GM12878 (cell line): Measurements from ENCODE around the gene CADM2. TPM values are rescaled to one million over a fixed set of nuclear protein-coding genes. Genes with fewer than 3 reads are reported as not detected.

ENCODE experiments used
- ATAC-seq: fragments of 200-7000 bp; cut with Tn5 transposase; 3 replicates; pipeline ENCODE4 v1.9.1; 2020; ENCODE audit warnings: mild to moderate bottlenecking, moderate library complexity
- BruUV-seq: library from RNA; stranded (reverse); fragments of 400-500 nt; replicated peaks from 2 replicates; lab custom pipeline; 2021; lab: Mats Ljungman, UMichigan
- CTCF ChIA-PET: fragments of 300-600 bp; sonication (Branson Sonifier 250); formaldehyde crosslinking; extraction: SDS; loops from one replicate; lab custom pipeline; 2021; ENCODE audit warnings: inconsistent platforms; lab: Yijun Ruan, JAX
- POLR2A ChIA-PET: fragments of 350-600 bp; formaldehyde crosslinking; extraction: SDS; loops from one replicate; lab custom pipeline; 2021; ENCODE audit warnings: inconsistent platforms; lab: Charles Lee
- RAD21 ChIA-PET: fragments of 300-600 bp; sonication (Branson Sonifier 250); formaldehyde crosslinking; loops from one replicate; lab custom pipeline; 2023; ENCODE audit warnings: antibody characterized with exemption; ENCODE audit not compliant: unreplicated experiment; lab: Charles Lee
- SMC1A ChIA-PET: fragments of 300-600 bp; sonication (Branson Sonifier 250); formaldehyde crosslinking; loops from one replicate; lab custom pipeline; 2023; ENCODE audit not compliant: unreplicated experiment, uncharacterized antibody; lab: Charles Lee
- DNase-seq: peaks from one replicate; pipeline ENCODE4 v3.0.0-alpha.2; 2011; ENCODE audit warnings: low read depth, low spot score
- FAIRE-seq: peaks from 3 replicates; lab custom pipeline; 2011; peaks lifted over from hg19 to GRCh38; lab: Jason Lieb, UNC
- H2AFZ ChIP-seq: 2 replicates; pipeline ENCODE4 v1.6.0; 2011; ENCODE audit warnings: low read depth, low read length, control low read depth; ENCODE audit not compliant: control insufficient read depth
- H3K27ac ChIP-seq: 2 replicates; pipeline ENCODE4 v1.5.1; 2011; ENCODE audit warnings: control low read depth; ENCODE audit not compliant: control insufficient read depth, insufficient read depth
- H3K27me3 ChIP-seq, 2 experiments: replicated peaks in 1 of 2; 2 replicates each; pipeline versions ENCODE4 v1.6.0 to v1.6.1; 2011; ENCODE audit warnings: low read length in 1 of 2; ENCODE audit not compliant: control insufficient read depth in 2 of 2, insufficient read depth in 2 of 2
- H3K36me3 ChIP-seq, 2 experiments: 2 replicates each; pipeline ENCODE4 v1.5.1; 2011; ENCODE audit warnings: low read length in 1 of 2; ENCODE audit not compliant: control insufficient read depth in 2 of 2, insufficient read depth in 2 of 2
- H3K4me1 ChIP-seq: 2 replicates; pipeline ENCODE4 v1.6.1; 2011; ENCODE audit warnings: mild to moderate bottlenecking, low read length, moderate library complexity, mixed read lengths; ENCODE audit not compliant: control insufficient read depth, insufficient read depth
- H3K4me2 ChIP-seq: 2 replicates; pipeline ENCODE4 v1.6.0; 2011; ENCODE audit warnings: control low read depth; ENCODE audit not compliant: control insufficient read depth, insufficient read depth
- H3K4me3 ChIP-seq: fragments of 200-600 bp; sonication (generic); 2 replicates; pipeline ENCODE4 v1.5.1; 2016
- H3K79me2 ChIP-seq: 2 replicates; pipeline ENCODE4 v1.6.0; 2011; ENCODE audit warnings: low read length; ENCODE audit not compliant: control insufficient read depth, insufficient read depth
- H3K9ac ChIP-seq: 2 replicates; pipeline ENCODE4 v1.8.0; 2011; ENCODE audit warnings: low read length, control low read depth, mixed read lengths; ENCODE audit not compliant: control insufficient read depth, insufficient read depth
- H3K9me3 ChIP-seq: replicated peaks from 3 replicates; pipeline ENCODE4 v1.5.1; 2011; ENCODE audit warnings: mild to moderate bottlenecking, low read length; ENCODE audit not compliant: control insufficient read depth, insufficient read depth
- H4K20me1 ChIP-seq: 2 replicates; pipeline ENCODE4 v1.6.0; 2011; ENCODE audit not compliant: control insufficient read depth, insufficient read depth
- CBFB ChIP-seq: IDR thresholded peaks from 2 replicates; pipeline ENCODE4 v1.6.1; 2016; ENCODE audit warnings: antibody characterized with exemption, low read depth
- ETV6 ChIP-seq, 2 experiments: fragments of 450-650 bp in 1 of 2; IDR thresholded peaks in 1 of 2; conservative IDR thresholded peaks in 1 of 2; 2 replicates each; pipeline ENCODE4 v1.6.1; 2014; ENCODE audit warnings: antibody characterized with exemption in 1 of 2, borderline replicate concordance in 1 of 2, low read depth in 1 of 2, mild to moderate bottlenecking in 1 of 2, moderate library complexity in 1 of 2
- GABPA ChIP-seq: IDR thresholded peaks from 2 replicates; pipeline ENCODE4 v1.6.1; 2014; ENCODE audit warnings: antibody characterized with exemption, low read depth, mild to moderate bottlenecking, inconsistent platforms
- HCFC1 ChIP-seq: fragments of 150-350 bp; IDR thresholded peaks from 2 replicates; pipeline ENCODE4 v1.6.1; 2014; ENCODE audit warnings: low read length
- IKZF1 ChIP-seq: fragments of 450-650 bp; conservative IDR thresholded peaks from 2 replicates; pipeline ENCODE4 v1.6.1; 2017; ENCODE audit warnings: antibody characterized with exemption, mild to moderate bottlenecking
- KDM1A ChIP-seq: fragments of 200-600 bp; sonication (generic); IDR thresholded peaks from 2 replicates; pipeline ENCODE4 v1.6.1; 2016; ENCODE audit warnings: borderline replicate concordance
- MEF2A ChIP-seq: IDR thresholded peaks from 2 replicates; pipeline ENCODE4 v1.6.1; 2011; ENCODE audit warnings: low read depth, mild to moderate bottlenecking, low read length, moderate library complexity; ENCODE audit not compliant: insufficient read depth
- POLR2AphosphoS2 ChIP-seq: IDR thresholded peaks from 2 replicates; pipeline ENCODE4 v1.6.1; 2011; ENCODE audit warnings: low read depth, mild to moderate bottlenecking, low read length, improper control_type of control experiment, moderate library complexity
- TBL1XR1 ChIP-seq: IDR thresholded peaks from 2 replicates; pipeline ENCODE4 v1.6.1; 2012; ENCODE audit warnings: low read depth, low read length, improper control_type of control experiment
- WRNIP1 ChIP-seq: IDR thresholded peaks from 2 replicates; pipeline ENCODE4 v1.6.1; 2011; ENCODE audit warnings: low read depth, low read length, improper control_type of control experiment, borderline replicate concordance
- WGBS: methylation state at CpG from one replicate; pipeline ENCODE4 v1.1.6; 2016; ENCODE audit warnings: low lambda C conversion rate; ENCODE audit not compliant: insufficient replicate concordance, insufficient coverage; ENCODE audit errors: missing lambda C conversion rate; 5-methylcytosine and 5-hydroxymethylcytosine counted together
- in situ Hi-C: fragments of 300-500 bp; cut with MboI; formaldehyde crosslinking; loops from 9 replicates; pipeline ENCODE4 v1.14.3; 2018; ENCODE audit warnings: mixed read lengths
- intact Hi-C: fragments of 100-400 bp; cut with micrococcal nuclease; formaldehyde crosslinking; loops from one replicate; pipeline ENCODE4 v1.14.2; 2022; ENCODE audit not compliant: unreplicated experiment
- polyA plus RNA-seq, 11 experiments: library from polyadenylated mRNA; depleted of rRNA in 4 of 11; unstranded in 6 of 11; stranded (reverse) in 5 of 11; fragments of >200 nt; fragmentation: Nextera tagmentation in 4 of 11; fragmentation: Illumina TruSeq in 1 of 11; extraction: Ambion mirVana in 4 of 11; extraction: Trizol in 1 of 11; gene quantifications; 1 replicate in 1 of 11; 2 replicates in 10 of 11; pipeline versions ENCODE4 v1.2.1 to v1.2.3, GENCODE V29; 2011 to 2016; ENCODE audit warnings: inconsistent platforms in 2 of 11, missing spikeins in 2 of 11, low read depth in 1 of 11
- total RNA-seq, 4 experiments: library from RNA; depleted of rRNA in 3 of 4; stranded (reverse); fragments of >200 nt in 3 of 4; fragmentation: Illumina TruSeq in 1 of 4; extraction: Trizol in 1 of 4; gene quantifications; 2 replicates each; pipeline versions ENCODE4 v1.2.1 to v1.2.3, GENCODE V29; 2013 to 2021
- TF ChIP-seq, protein P1 (sequence below): IDR thresholded peaks from 2 replicates; pipeline ENCODE4 v1.6.1; 2012; ENCODE audit warnings: improper control_type of control experiment, low read depth, low read length; ENCODE audit not compliant: insufficient replicate concordance
- TF ChIP-seq, protein P2 (sequence below): IDR thresholded peaks from 2 replicates; pipeline ENCODE4 v1.6.1; 2012; ENCODE audit warnings: mild to moderate bottlenecking, low read depth, low read length

Gene CADM2
- total and polyA plus RNA-seq, 10 of the 15 experiments (the other 5 are each of a cell fraction or from before 2014, with no cell fraction given): 0.13 TPM; not detected in 9

DNA sequence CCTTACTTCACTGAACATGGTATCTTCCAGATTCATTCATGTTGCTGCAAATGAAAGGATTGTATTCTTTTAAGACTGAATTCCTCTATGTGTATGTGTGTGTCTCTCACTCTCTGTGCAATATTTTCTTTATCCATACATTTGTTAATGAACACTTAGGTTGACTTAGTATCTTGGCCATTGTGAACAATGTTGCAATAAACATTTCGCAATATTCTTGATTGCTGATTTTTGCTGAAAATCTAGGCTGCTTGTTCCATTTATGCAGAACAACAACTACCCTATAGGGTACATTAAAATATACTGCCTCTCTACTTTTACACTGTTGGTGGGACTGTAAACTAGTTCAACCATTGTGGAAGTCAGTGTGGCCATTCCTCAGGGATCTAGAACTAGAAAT, 732.4 kb downstream of the CADM2 start:
- FAIRE-seq: no peak
- POLR2A ChIA-PET: no interaction called here
- no TSS peak for BruUV-seq
- TF ChIP-seq POLR2AphosphoS2: no peak
- TF ChIP-seq, protein P1, sequence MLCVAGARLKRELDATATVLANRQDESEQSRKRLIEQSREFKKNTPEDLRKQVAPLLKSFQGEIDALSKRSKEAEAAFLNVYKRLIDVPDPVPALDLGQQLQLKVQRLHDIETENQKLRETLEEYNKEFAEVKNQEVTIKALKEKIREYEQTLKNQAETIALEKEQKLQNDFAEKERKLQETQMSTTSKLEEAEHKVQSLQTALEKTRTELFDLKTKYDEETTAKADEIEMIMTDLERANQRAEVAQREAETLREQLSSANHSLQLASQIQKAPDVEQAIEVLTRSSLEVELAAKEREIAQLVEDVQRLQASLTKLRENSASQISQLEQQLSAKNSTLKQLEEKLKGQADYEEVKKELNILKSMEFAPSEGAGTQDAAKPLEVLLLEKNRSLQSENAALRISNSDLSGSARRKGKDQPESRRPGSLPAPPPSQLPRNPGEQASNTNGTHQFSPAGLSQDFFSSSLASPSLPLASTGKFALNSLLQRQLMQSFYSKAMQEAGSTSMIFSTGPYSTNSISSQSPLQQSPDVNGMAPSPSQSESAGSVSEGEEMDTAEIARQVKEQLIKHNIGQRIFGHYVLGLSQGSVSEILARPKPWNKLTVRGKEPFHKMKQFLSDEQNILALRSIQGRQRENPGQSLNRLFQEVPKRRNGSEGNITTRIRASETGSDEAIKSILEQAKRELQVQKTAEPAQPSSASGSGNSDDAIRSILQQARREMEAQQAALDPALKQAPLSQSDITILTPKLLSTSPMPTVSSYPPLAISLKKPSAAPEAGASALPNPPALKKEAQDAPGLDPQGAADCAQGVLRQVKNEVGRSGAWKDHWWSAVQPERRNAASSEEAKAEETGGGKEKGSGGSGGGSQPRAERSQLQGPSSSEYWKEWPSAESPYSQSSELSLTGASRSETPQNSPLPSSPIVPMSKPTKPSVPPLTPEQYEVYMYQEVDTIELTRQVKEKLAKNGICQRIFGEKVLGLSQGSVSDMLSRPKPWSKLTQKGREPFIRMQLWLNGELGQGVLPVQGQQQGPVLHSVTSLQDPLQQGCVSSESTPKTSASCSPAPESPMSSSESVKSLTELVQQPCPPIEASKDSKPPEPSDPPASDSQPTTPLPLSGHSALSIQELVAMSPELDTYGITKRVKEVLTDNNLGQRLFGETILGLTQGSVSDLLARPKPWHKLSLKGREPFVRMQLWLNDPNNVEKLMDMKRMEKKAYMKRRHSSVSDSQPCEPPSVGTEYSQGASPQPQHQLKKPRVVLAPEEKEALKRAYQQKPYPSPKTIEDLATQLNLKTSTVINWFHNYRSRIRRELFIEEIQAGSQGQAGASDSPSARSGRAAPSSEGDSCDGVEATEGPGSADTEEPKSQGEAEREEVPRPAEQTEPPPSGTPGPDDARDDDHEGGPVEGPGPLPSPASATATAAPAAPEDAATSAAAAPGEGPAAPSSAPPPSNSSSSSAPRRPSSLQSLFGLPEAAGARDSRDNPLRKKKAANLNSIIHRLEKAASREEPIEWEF: no peak
- TF ChIP-seq HCFC1: no peak
- TF ChIP-seq ETV6 (conservative IDR thresholded peaks at IDR 0.05 in 1 of 2, IDR thresholded peaks at IDR 0.05 in 1 of 2; ENCODE audit: borderline replicate concordance in 1 of 2, low read depth in 1 of 2): no peak
- no peak for TF ChIP-seq TBL1XR1
- no peak for TF ChIP-seq MEF2A
- TF ChIP-seq KDM1A: no peak
- no peak for TF ChIP-seq GABPA
- no peak for TF ChIP-seq WRNIP1
- no peak for TF ChIP-seq CBFB
- TF ChIP-seq IKZF1: no peak
- TF ChIP-seq, protein P2, sequence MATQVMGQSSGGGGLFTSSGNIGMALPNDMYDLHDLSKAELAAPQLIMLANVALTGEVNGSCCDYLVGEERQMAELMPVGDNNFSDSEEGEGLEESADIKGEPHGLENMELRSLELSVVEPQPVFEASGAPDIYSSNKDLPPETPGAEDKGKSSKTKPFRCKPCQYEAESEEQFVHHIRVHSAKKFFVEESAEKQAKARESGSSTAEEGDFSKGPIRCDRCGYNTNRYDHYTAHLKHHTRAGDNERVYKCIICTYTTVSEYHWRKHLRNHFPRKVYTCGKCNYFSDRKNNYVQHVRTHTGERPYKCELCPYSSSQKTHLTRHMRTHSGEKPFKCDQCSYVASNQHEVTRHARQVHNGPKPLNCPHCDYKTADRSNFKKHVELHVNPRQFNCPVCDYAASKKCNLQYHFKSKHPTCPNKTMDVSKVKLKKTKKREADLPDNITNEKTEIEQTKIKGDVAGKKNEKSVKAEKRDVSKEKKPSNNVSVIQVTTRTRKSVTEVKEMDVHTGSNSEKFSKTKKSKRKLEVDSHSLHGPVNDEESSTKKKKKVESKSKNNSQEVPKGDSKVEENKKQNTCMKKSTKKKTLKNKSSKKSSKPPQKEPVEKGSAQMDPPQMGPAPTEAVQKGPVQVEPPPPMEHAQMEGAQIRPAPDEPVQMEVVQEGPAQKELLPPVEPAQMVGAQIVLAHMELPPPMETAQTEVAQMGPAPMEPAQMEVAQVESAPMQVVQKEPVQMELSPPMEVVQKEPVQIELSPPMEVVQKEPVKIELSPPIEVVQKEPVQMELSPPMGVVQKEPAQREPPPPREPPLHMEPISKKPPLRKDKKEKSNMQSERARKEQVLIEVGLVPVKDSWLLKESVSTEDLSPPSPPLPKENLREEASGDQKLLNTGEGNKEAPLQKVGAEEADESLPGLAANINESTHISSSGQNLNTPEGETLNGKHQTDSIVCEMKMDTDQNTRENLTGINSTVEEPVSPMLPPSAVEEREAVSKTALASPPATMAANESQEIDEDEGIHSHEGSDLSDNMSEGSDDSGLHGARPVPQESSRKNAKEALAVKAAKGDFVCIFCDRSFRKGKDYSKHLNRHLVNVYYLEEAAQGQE: no peak

More for the DNA sequence above, 732.4 kb downstream of the CADM2 start:
- ATAC-seq (no peak), DNase-seq (no peak)
- RAD21 ChIA-PET: no interaction called here
- Histone ChIP-seq H3K27ac (no peak overlapping the region), H3K4me2 (no peak overlapping the region), H3K9me3 (no peaks in the 10 kb centered on the region), H3K4me3 (no peak overlapping the region), H3K27me3 (no peaks in the 10 kb centered on the region), H4K20me1 (no peaks in the 10 kb centered on the region), H3K36me3 (no peaks in the 10 kb centered on the region), H3K9ac (no peak overlapping the region), H3K4me1 (no peaks in the 10 kb centered on the region), H2AFZ (no peak overlapping the region), H3K79me2 (no peaks in the 10 kb centered on the region)
- 77% methylated on average over 1 of the region's 1 CpG for WGBS
- intact Hi-C loops: no loop called here
- in situ Hi-C loops: no loop called here
- SMC1A ChIA-PET: no interaction called here
- CTCF ChIA-PET: no interaction called here
